ENCODE results near the gene RCC1. TPM values are rescaled to one million over a fixed set of nuclear protein-coding genes. Genes with fewer than 3 reads are reported as not detected.

Gene RCC1
- total and polyA plus RNA-seq, 2 experiments from 2014 or later: 36.9 to 97.4 TPM

DNA sequence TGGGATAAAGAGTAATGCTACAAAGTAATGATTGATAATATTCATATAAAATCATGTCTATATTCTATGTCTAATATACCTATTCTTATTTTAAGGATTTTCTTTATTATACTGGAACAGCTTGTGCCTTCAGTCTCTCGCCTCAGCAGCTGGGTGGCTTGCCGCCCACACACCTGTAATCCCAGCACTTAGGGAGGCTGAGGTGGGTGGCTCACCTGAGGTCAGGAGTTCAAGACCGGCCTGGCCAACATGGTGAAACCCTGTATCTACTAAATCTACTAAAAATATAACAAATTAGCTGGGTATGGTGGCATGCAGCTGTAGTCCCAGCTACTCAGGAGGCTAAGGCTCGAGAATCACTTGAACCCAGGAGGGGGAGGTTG lies 39.4 kb downstream of the RCC1 start:
- DNase-seq (ENCODE audit: low spot score) (no peak), ATAC-seq (no peak)
- Histone ChIP-seq H3K27ac (ENCODE audit: low read depth) (no peak overlapping the region), H3K9me2 (ENCODE audit: insufficient read depth) (no peaks in the 10 kb centered on the region), H3K4me3 (no peak overlapping the region), H3K4me2 (no peak overlapping the region), H4K20me1 (replicated peaks; ENCODE audit: insufficient read depth) (no peaks in the 10 kb centered on the region), H3K79me2 (replicated peaks; ENCODE audit: insufficient read depth) (no peaks in the 10 kb centered on the region), H3K27me3 (ENCODE audit: insufficient read depth) (no peaks in the 10 kb centered on the region), H2AFZ (no peak overlapping the region), H3K36me3 (ENCODE audit: insufficient read depth) (no peaks in the 10 kb centered on the region), H3K4me1 (ENCODE audit: insufficient read depth) (no peaks in the 10 kb centered on the region), H3F3A (replicated peaks; ENCODE audit: low read depth) (peaks cover 3% of the 10 kb centered on the region; the same call in 1 of the 2 replicates)
- H3K27me3 Mint-ChIP-seq (ENCODE audit: insufficient read depth, low read depth, poor library complexity): peaks cover 10% of the 10 kb centered on the region
- no peaks in the 10 kb centered on the region for H3K36me3 Mint-ChIP-seq (ENCODE audit: low read depth)
- TF ChIP-seq EZH2phosphoT487 (IDR thresholded peaks at IDR 0.05; ENCODE audit: unreplicated experiment): no peak
- TF ChIP-seq, protein P1, sequence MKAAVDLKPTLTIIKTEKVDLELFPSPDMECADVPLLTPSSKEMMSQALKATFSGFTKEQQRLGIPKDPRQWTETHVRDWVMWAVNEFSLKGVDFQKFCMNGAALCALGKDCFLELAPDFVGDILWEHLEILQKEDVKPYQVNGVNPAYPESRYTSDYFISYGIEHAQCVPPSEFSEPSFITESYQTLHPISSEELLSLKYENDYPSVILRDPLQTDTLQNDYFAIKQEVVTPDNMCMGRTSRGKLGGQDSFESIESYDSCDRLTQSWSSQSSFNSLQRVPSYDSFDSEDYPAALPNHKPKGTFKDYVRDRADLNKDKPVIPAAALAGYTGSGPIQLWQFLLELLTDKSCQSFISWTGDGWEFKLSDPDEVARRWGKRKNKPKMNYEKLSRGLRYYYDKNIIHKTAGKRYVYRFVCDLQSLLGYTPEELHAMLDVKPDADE (IDR thresholded peaks at IDR 0.05): no peak
- no peak for TF ChIP-seq JUNB (IDR thresholded peaks at IDR 0.05; ENCODE audit: unreplicated experiment)
- H3K4me1 Mint-ChIP-seq: no peaks in the 10 kb centered on the region
- no peaks in the 10 kb centered on the region; the same call in 2 of the 3 replicates for H3K9me3 Mint-ChIP-seq
- no peak overlapping the region for H3K4me3 Mint-ChIP-seq
- no peak overlapping the region for H3K27ac Mint-ChIP-seq

DNA sequence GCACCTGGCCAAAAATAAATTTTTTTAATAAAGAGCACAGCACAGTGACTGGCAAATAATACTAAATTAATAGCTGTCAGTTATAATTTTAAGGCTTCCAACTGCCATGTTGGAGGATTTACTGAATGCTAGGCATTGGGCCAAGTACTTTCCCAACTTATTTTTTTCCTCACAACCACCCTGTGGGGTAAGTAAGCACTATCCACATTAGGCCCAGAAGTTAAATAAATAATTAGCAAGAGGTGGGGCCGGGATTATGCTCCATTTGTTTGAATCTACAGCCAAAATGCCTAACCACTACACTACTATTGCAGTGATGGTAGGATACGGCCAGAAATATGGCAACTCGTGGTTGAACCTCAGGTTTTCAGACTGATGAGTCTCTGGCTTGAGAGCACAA lies 42.5 kb downstream of the RCC1 start:
- no peak overlapping the region for H3K4me3 Mint-ChIP-seq
- peaks cover 12% of the 10 kb centered on the region for H3K27me3 Mint-ChIP-seq (ENCODE audit: insufficient read depth, low read depth, poor library complexity)
- TF ChIP-seq STAT1 (IDR thresholded peaks at IDR 0.05; ENCODE audit: unreplicated experiment): no peak
- TF ChIP-seq NANOG (IDR thresholded peaks at IDR 0.05; ENCODE audit: borderline replicate concordance): no peak
- no peak for TF ChIP-seq ZNF114 (CRISPR knock-in tag; IDR thresholded peaks at IDR 0.05)
- TF ChIP-seq CREB1 (CRISPR knock-in tag; IDR thresholded peaks at IDR 0.05; ENCODE audit: low read depth): no peak
- DNase-seq (ENCODE audit: low spot score) (no peak), ATAC-seq (no peak)
- H3K4me3 ChIP-seq: no peak overlapping the region
- no peaks in the 10 kb centered on the region for H3K4me1 ChIP-seq (ENCODE audit: insufficient read depth)
- no peaks in the 10 kb centered on the region for H3K36me3 ChIP-seq (ENCODE audit: insufficient read depth)
- H3K27ac Mint-ChIP-seq: no peak overlapping the region
- no peak overlapping the region for H3K4me2 ChIP-seq
- H3K79me2 ChIP-seq (replicated peaks; ENCODE audit: insufficient read depth): no peaks in the 10 kb centered on the region
- no peaks in the 10 kb centered on the region for H4K20me1 ChIP-seq (replicated peaks; ENCODE audit: insufficient read depth)
- H3F3A ChIP-seq (replicated peaks; ENCODE audit: low read depth): no peaks in the 10 kb centered on the region; the same call in 1 of the 2 replicates
- no peaks in the 10 kb centered on the region for H3K27me3 ChIP-seq (ENCODE audit: insufficient read depth)
- no peaks in the 10 kb centered on the region for H3K36me3 Mint-ChIP-seq (ENCODE audit: low read depth)
- no peaks in the 10 kb centered on the region for H3K9me2 ChIP-seq (ENCODE audit: insufficient read depth)
- no peak overlapping the region for H3K27ac ChIP-seq (ENCODE audit: low read depth)
- no peaks in the 10 kb centered on the region; the same call in 2 of the 3 replicates for H3K9me3 Mint-ChIP-seq
- H2AFZ ChIP-seq: no peak overlapping the region
- 0 out of 3 replicates have a peak, but pooled peaks cover 3% of the 10 kb centered on the region for H3K4me1 Mint-ChIP-seq

DNA sequence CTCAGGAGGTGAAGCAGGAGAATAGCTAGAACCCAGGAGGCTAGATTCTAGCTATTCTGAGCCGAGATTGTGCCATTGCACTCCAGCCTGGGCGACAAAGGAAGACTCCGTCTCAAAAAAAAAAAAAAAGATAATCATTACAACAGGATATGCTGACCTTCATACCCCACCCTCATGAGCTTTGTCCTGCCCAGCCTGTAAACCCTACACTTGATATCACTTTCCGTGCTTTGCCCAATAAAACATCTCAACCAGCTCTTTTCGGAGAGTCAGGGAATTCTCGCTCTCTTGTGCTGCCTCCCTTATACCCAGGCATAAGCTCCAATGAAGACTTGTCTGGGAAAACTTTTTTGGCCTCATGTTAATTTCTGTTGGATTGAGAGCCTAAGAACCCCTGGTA lies 45.5 kb downstream of the RCC1 start:
- Mint-ChIP-seq H3K4me1 (peaks cover 7% of the 10 kb centered on the region; the same call in 1 of the 3 replicates), H3K36me3 (ENCODE audit: low read depth) (peaks cover 9% of the 10 kb centered on the region; the same call in 2 of the 3 replicates), H3K27me3 (ENCODE audit: insufficient read depth, low read depth, poor library complexity) (peaks cover 6% of the 10 kb centered on the region), H3K9me3 (no peaks in the 10 kb centered on the region; the same call in 2 of the 3 replicates), H3K4me3 (no peak overlapping the region; the same call in 2 of the 3 replicates), H3K27ac (no peak overlapping the region)
- no peak overlapping the region for H3K4me3 ChIP-seq
- no peak for TF ChIP-seq JUNB (IDR thresholded peaks at IDR 0.05; ENCODE audit: unreplicated experiment)
- TF ChIP-seq CREB1 (CRISPR knock-in tag; IDR thresholded peaks at IDR 0.05; ENCODE audit: low read depth): no peak
- TF ChIP-seq, protein P2, sequence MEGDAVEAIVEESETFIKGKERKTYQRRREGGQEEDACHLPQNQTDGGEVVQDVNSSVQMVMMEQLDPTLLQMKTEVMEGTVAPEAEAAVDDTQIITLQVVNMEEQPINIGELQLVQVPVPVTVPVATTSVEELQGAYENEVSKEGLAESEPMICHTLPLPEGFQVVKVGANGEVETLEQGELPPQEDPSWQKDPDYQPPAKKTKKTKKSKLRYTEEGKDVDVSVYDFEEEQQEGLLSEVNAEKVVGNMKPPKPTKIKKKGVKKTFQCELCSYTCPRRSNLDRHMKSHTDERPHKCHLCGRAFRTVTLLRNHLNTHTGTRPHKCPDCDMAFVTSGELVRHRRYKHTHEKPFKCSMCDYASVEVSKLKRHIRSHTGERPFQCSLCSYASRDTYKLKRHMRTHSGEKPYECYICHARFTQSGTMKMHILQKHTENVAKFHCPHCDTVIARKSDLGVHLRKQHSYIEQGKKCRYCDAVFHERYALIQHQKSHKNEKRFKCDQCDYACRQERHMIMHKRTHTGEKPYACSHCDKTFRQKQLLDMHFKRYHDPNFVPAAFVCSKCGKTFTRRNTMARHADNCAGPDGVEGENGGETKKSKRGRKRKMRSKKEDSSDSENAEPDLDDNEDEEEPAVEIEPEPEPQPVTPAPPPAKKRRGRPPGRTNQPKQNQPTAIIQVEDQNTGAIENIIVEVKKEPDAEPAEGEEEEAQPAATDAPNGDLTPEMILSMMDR (conservative IDR thresholded peaks at IDR 0.05; ENCODE audit: low read depth in 2 of 2): no peak
- TF ChIP-seq ZNF114 (CRISPR knock-in tag; IDR thresholded peaks at IDR 0.05): no peak
- no peak for TF ChIP-seq POLR2AphosphoS5 (IDR thresholded peaks at IDR 0.05; ENCODE audit: low read depth)
- DNase-seq (ENCODE audit: low spot score) (no peak), ATAC-seq (no peak)
- H3K4me2 ChIP-seq: no peak overlapping the region
- H3K79me2 ChIP-seq (replicated peaks; ENCODE audit: insufficient read depth): peaks cover 9% of the 10 kb centered on the region
- H4K20me1 ChIP-seq (replicated peaks; ENCODE audit: insufficient read depth): no peaks in the 10 kb centered on the region
- H3K36me3 ChIP-seq (ENCODE audit: insufficient read depth): no peaks in the 10 kb centered on the region; the same call in 1 of the 2 replicates
- H3K27ac ChIP-seq (ENCODE audit: low read depth): no peak overlapping the region
- H3F3A ChIP-seq (replicated peaks; ENCODE audit: low read depth): no peaks in the 10 kb centered on the region; the same call in 1 of the 2 replicates
- H3K4me1 ChIP-seq (ENCODE audit: insufficient read depth): no peaks in the 10 kb centered on the region
- H3K27me3 ChIP-seq (ENCODE audit: insufficient read depth): no peaks in the 10 kb centered on the region
- no peaks in the 10 kb centered on the region for H3K9me2 ChIP-seq (ENCODE audit: insufficient read depth)
- peak overlapping the region; percentile 86 for H2AFZ ChIP-seq

Measured in GM23338 (cell line).